ENCODE measurements around the gene CCDC54.

The CCDC54 gene

DNA sequence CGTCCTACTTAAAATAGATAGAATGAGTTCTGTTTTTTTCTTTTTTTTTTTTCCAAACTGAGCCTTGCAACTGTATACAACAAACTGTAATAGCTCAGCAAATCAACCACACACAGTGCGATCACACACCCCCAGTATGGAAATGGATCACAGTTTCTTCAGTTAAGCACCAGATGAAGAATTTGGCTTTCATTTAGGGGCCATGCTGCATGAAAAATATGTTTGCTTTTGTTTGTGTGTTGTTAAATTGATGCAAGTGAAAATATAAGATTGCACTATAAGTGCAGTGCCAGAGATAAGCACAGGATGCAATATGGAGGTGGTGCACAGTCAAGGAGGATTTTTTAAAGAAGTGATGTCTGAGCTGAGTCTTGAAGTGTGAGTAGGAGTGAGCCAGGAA lies 17.8 kb downstream of the CCDC54 start:
- DNase-seq: no peak

DNA sequence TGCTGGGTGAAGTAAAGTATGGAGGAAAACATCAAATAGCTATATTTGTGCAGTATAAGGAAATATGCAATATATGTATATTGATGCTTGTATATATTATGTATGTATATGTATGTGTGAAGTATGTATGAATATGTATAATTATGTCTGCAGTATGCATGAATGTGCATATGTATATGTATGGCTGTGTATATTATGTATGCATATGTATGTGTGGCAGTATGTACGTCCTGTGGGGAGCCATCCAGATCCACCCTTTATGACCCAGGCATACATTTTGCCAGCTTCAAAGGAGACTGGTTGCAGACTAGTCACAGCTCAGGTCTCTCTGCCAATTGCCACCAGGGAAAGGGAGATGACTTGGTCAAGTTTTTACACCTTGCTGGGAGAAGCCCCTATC lies 24.1 kb downstream of the CCDC54 start:
- DNase-seq: no peak

DNA sequence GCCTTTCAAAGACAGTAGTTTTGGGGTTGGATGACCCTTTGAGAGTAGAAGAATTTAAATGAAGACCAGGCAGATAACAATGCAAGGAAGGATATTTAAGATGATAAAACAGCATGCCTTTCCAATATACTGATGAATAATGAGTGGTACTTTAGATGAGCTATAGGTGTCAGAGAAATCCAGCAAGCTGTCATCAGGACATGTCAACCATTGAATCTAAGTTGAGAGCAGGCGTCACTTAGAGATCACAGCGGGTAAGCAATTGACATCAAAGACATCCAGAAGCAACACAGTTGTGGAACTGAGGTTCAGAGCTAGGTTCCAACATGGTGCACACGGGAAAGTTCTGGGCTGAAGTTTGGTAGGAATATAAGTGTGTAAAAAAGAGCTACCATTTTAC lies 25.0 kb downstream of the CCDC54 start:
- no peak for DNase-seq

DNA sequence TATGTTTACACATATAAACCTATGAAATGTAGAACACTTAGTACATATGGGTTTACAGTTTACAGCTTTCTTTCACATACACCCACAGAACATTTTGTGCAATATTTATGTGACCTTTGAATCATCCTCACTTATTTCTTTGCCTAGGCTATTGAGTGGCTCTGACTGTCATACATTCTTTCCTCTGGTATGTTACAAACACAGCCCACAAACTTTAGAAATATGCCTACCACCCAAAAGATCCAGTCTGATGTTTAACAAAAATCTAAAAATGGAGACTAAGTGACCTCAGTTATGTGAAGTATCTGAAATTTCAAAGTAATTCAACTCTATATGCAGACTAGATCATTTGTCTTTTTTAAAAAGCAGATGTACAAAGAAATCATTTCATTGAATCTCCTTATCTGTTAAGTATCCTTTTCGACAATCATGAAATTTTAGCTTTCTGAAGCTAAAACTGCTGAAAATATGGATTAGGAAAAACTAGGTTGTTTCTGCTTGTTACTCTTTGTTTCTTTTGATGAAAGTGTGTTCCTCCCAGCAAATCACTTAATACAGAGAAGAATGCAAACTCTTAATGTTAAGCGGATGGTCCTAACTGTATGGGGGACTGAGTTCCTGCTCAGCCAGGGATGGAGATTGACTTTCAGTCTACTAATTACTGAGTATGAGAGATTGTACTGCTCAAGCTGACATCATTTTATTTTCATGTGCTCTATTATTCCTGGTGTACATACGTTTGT lies 27.7 kb downstream of the CCDC54 start:
- DNase-seq: no peak

DNA sequence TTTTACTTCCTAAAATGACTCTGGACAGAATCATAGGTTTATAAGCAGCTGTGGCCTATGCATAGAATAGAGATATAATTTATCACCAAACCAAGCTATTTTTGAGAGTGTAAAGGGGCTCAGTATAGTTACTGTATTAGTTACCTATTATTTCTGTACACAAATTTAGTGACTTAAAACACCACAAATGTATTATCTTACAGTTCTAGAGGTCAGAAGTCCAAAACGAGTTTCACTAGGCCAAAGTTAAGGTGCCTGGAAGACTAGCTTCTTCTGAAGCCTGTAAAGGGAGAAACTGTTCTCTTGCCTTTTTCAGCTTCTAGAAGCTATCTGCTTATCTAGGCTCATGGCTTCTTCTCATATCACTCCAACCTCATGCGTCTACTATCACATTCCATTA lies 30.1 kb downstream of the CCDC54 start:
- no peak for DNase-seq

GRCh38 chr3:107408513-107408912 lies 31.3 kb downstream of the CCDC54 start:
- DNase-seq: no peak

DNA sequence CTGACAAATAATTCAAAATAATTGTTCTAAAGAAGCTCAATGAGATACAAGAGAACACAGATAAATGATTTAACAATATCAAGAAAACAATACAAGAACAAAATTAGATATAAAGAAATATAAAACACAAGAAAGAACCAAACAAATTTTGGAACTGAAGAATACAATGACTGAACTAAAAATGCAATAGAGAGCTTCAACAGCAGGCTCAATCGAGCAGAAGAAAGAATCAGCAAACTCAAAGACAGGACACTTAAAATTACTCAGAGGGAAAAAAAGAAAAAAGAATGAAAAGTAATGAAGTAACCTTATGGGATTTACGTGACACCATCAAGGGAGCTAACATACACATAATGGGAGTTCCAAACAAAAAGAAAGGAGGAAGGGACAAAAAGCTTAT lies 32.1 kb downstream of the CCDC54 start:
- no peak for DNase-seq

GRCh38 chr3:107410606-107411005 lies 33.4 kb downstream of the CCDC54 start:
- no peak for DNase-seq

GRCh38 chr3:107411056-107411455 lies 33.8 kb downstream of the CCDC54 start:
- DNase-seq: no peak

DNA sequence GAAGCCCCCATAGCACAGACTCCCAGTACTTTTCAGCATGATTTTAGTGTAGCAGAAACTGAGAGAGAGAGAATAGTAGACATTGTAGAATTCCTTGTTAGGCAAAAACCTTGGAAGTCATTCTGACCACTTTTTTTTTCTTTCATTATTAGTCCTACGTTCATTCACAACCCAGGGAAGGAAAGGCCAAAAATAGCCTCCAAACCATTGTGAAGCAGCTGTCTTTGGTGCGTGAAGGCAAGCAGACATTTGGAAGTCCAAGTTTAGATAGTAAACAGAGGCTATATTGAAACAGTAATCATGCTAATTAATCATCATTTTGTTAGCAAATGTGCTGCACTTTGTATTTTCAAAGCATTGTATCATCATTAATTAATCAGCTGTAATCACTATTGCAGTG lies 34.5 kb downstream of the CCDC54 start:
- no peak for DNase-seq

DNA sequence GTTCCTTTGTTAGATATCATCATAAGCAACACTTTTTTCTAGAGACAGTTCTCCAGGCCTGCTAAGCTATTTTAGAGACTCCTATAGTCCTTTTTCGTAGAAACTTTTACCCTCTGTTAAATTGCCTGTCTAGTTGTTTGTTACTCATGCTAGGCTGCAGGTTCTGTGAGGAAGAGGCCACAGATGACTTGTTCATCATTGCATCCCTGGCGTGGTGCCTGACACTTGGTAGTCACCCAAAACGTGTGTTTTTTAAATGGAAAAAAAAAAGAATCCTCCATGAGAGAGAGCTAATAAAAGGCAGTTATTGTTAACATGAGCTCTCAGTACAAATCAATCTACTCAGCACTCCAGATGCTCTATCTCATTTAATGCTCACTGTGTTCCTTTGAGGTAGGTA lies 35.1 kb downstream of the CCDC54 start:
- no peak for DNase-seq

- no peak for DNase-seq
These were observed 36.0 kb downstream of the CCDC54 start for GRCh38 chr3:107413264-107413663.

DNA sequence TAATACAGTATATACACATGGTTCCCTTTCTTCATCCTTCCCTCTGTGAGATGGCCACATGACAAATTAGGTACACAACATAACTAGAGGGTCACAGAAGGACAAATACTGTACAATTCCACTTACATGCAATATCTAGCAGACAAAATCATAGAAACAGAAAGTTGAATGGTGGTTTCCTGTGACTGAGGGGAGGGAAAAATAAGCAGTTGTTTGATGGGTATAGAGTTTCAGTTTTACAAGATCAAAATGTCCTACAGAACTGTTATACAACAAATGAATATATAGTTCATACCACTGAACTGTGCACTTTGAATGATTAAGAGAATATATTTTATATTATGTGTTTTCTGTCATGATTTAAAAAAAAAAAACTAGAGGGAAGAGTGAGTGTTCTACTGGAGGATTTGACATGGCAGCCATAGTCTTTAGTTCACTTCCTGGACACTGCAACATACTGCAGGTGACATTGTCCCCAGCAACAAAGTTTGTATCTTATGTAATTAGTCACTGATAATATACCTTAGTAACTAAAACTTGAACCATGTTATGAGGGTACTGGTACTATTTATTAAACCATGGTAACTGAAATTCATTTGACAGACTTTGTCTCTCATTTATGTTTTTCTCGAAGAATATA lies 37.2 kb downstream of the CCDC54 start:
- no peak for DNase-seq

DNA sequence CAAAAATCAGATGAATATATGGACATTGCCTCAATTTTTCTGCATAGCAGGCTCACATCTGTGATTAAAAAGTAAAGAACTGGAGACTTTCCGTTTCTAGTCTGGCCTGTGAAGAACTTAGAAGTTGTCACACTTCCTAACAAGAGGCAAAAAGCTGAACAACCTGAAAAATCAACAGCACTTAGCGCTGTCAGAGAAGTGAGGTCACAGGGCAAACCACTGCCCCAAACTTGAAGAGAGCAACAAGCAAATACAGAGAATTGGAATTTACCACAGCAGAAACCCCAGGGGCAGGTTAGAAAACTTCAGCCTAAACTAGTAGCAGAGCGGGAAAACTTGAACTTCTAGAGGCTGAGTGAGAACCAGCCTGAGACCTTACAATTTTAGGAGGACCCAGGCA lies 38.9 kb downstream of the CCDC54 start:
- no peak for DNase-seq

DNA sequence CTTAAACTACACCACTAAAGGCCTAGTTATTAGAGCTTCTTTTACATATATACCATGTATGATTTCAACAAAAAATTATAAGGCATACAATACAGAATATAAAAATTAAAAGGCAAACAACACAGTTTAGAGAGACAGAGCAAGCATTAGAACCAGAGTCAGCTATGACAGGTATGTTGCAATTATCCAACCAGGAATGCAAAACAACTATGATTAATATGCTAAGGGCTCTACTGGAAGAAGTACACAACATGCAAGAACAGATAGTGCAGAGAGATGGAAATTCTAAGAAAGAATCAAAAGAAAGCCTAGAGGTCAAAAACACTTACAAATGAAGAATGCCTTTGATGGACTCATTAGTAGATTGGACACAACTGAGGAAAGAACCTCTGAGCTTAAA lies 39.6 kb downstream of the CCDC54 start:
- no peak for DNase-seq

DNA sequence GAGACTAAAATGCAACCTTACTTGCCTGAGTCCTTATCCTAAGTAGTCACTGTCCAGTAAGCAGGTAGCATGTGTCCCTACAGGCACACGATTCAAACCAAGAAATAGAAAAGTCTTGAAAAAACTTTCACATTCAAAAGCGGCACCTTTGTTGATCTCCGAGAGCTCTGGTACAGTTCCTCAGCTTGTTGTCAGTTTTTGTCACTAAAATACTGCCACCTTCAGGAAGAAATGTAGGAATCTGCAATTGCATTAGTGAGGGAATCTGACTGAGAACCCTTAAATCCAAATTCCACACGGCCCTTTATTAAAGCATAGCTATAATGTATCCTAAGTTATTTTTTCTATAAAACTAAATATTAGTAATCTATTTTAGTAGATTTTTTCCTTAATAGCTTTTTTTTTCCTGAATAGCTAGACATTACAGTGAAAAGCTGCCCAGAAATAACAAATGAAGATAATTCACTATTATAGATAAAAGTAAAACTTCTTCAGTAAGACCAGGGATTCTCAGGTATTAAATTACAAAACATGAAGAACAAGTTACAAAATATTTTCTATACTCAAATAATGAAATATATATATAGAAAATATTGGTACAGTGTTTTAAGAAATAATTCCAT lies 44.0 kb downstream of the CCDC54 start:
- DNase-seq: peak; percentile 57

GRCh38 chr3:107421881-107422280 lies 44.6 kb downstream of the CCDC54 start:
- no peak for DNase-seq

- no peak for DNase-seq
These were observed 47.8 kb downstream of the CCDC54 start for GRCh38 chr3:107425033-107425432.

- DNase-seq: no peak
These were observed 49.0 kb downstream of the CCDC54 start for GRCh38 chr3:107426223-107426622.
